ENCODE results near the gene PAH.

DNA sequence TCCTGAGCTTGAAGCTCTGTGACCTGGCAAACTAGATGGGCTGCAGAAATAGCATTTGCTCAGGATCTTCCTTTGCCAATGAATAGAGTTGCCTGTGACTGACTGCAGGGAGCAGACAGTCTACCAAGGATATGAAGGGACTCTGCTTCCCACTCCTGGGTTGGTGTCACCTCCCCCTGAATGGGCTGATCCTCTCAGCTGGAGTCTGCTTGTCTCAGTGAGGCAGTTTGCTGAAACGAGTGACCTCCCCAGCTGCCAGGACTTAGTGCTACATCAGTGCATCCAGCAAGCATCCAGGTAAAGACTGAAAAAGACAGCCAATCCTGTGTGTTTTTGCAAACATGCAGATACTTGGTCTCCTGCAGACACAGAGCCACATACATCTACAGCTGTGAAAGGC, 28.5 kb downstream of the PAH start:
- no peak for TF ChIP-seq POLR2A (IDR thresholded peaks at IDR 0.05)
- TF ChIP-seq, protein P1, sequence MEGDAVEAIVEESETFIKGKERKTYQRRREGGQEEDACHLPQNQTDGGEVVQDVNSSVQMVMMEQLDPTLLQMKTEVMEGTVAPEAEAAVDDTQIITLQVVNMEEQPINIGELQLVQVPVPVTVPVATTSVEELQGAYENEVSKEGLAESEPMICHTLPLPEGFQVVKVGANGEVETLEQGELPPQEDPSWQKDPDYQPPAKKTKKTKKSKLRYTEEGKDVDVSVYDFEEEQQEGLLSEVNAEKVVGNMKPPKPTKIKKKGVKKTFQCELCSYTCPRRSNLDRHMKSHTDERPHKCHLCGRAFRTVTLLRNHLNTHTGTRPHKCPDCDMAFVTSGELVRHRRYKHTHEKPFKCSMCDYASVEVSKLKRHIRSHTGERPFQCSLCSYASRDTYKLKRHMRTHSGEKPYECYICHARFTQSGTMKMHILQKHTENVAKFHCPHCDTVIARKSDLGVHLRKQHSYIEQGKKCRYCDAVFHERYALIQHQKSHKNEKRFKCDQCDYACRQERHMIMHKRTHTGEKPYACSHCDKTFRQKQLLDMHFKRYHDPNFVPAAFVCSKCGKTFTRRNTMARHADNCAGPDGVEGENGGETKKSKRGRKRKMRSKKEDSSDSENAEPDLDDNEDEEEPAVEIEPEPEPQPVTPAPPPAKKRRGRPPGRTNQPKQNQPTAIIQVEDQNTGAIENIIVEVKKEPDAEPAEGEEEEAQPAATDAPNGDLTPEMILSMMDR (IDR thresholded peaks at IDR 0.05) = no peak
- TF ChIP-seq POLR2AphosphoS5 (IDR thresholded peaks at IDR 0.05; ENCODE audit: insufficient read depth in 1 of 2, low read depth in 1 of 2) = no peak
